Tibial artery (tissue), 4 donors: ENCODE results near the gene BZW1.

Source experiments
- DNase-seq, 2 donors: peaks; one replicate each; pipeline ENCODE4 v3.0.0-alpha.2; 2019
- H3K27ac ChIP-seq, 2 donors: fragments of 200-600 bp; sonication (generic) in 1 of 2; 1 replicate in 1 of 2; 2 replicates in 1 of 2; pipeline ENCODE4 v1.5.1; 2018 to 2019; ENCODE audit warnings: mild to moderate bottlenecking in 1 of 2
- H3K27me3 ChIP-seq, 2 donors: fragments of 200-600 bp; sonication (generic) in 1 of 2; one replicate each; pipeline versions ENCODE4 v1.5.1 to v1.6.0; 2016 to 2019
- H3K36me3 ChIP-seq, 3 donors: fragments of 200-600 bp; sonication (generic) in 2 of 3; one replicate each; pipeline ENCODE4 v1.5.1; 2016 to 2019; ENCODE audit warnings: mild to moderate bottlenecking in 2 of 3
- H3K4me1 ChIP-seq, 4 donors: fragments of 200-600 bp; sonication (generic) in 2 of 4; 1 replicate in 3 of 4; 2 replicates in 1 of 4; pipeline ENCODE4 v1.5.1; 2016 to 2019
- H3K4me3 ChIP-seq, 2 donors: fragments of 200-600 bp; sonication (generic) in 1 of 2; 1 replicate in 1 of 2; 2 replicates in 1 of 2; pipeline ENCODE4 v1.5.1; 2018 to 2019; ENCODE audit warnings: mild to moderate bottlenecking in 2 of 2
- H3K9me3 ChIP-seq, 3 donors: fragments of 200-600 bp; sonication (generic) in 1 of 3; one replicate each; pipeline ENCODE4 v1.5.1; 2016 to 2019
- CTCF ChIP-seq, 2 experiments: fragments of 200-600 bp in 1 of 2; fragments of 450-650 bp in 1 of 2; IDR thresholded peaks; one replicate each; pipeline ENCODE4 v1.5.1; 2017 to 2019; ENCODE audit warnings: antibody characterized with exemption in 2 of 2, mild to moderate bottlenecking in 1 of 2, moderate library complexity in 1 of 2
- intact Hi-C: fragments of 100-400 bp; cut with DNase I; formaldehyde crosslinking; loops from one replicate; pipeline ENCODE4 v1.15.0; 2023; ENCODE audit warnings: low total_unique reads

BZW1 gene

GRCh38 chr2:200767111-200767885, 44.4 kb upstream of the BZW1 start:
- H3K9me3 ChIP-seq = no peaks in the 10 kb centered on the region
- no peaks in the 10 kb centered on the region for H3K27me3 ChIP-seq
- intact Hi-C loops = no loop called here
- H3K4me1 ChIP-seq = peaks cover 0 to 18% (median 0%) of the 10 kb centered on the region in 4 donors
- no peak for DNase-seq
- H3K27ac ChIP-seq = no peak overlapping the region
- TF ChIP-seq CTCF (IDR thresholded peaks at IDR 0.05) = no peak
- no peak overlapping the region for H3K4me3 ChIP-seq
- no peaks in the 10 kb centered on the region for H3K36me3 ChIP-seq

GRCh38 chr2:200770847-200771246, 40.9 kb upstream of the BZW1 start:
- H3K27ac ChIP-seq = no peak overlapping the region

GRCh38 chr2:200772620-200773019, 39.1 kb upstream of the BZW1 start:
- no peak for DNase-seq
- no peak overlapping the region for H3K4me3 ChIP-seq
- H3K9me3 ChIP-seq = no peaks in the 10 kb centered on the region
- peaks cover 0 to 12% (median under 1%) of the 10 kb centered on the region in 4 donors for H3K4me1 ChIP-seq
- H3K27ac ChIP-seq = no peak overlapping the region
- TF ChIP-seq CTCF (IDR thresholded peaks at IDR 0.05) = no peak
- no peaks in the 10 kb centered on the region for H3K36me3 ChIP-seq
- no peaks in the 10 kb centered on the region for H3K27me3 ChIP-seq
- intact Hi-C loops = no loop called here

More at GRCh38 chr2:200770847-200771246, 40.9 kb upstream of the BZW1 start:
- Histone ChIP-seq H3K4me3 (no peak overlapping the region), H3K4me1 (peaks cover 0 to 10% (median 0%) of the 10 kb centered on the region in 4 donors), H3K27me3 (no peaks in the 10 kb centered on the region), H3K9me3 (no peaks in the 10 kb centered on the region), H3K36me3 (no peaks in the 10 kb centered on the region)
- TF ChIP-seq CTCF (IDR thresholded peaks at IDR 0.05) = no peak
- intact Hi-C loops = no loop called here
- DNase-seq = no peak

- Histone ChIP-seq H3K4me1 (peaks cover 0 to 16% (median under 1%) of the 10 kb centered on the region in 4 donors), H3K27ac (no peak overlapping the region), H3K27me3 (no peaks in the 10 kb centered on the region), H3K36me3 (no peaks in the 10 kb centered on the region), H3K4me3 (no peak overlapping the region), H3K9me3 (no peaks in the 10 kb centered on the region)
- TF ChIP-seq CTCF (IDR thresholded peaks at IDR 0.05) = no peak
- intact Hi-C loops = no loop called here
- DNase-seq = no peak
Measured at GRCh38 chr2:200773083-200773482, 38.6 kb upstream of the BZW1 start.

- intact Hi-C loops = no loop called here
- no peak overlapping the region for H3K4me3 ChIP-seq
- no peak for TF ChIP-seq CTCF (IDR thresholded peaks at IDR 0.05)
- peaks cover 0 to 20% (median under 1%) of the 10 kb centered on the region in 4 donors for H3K4me1 ChIP-seq
- H3K27me3 ChIP-seq = no peaks in the 10 kb centered on the region
- no peaks in the 10 kb centered on the region for H3K36me3 ChIP-seq
- no peak for DNase-seq
- no peak overlapping the region for H3K27ac ChIP-seq
- no peaks in the 10 kb centered on the region for H3K9me3 ChIP-seq
Measured at GRCh38 chr2:200774920-200775319, 36.8 kb upstream of the BZW1 start.
